ENCODE measurements around the gene TMEM150B.

- TF ChIP-seq YY1 (IDR thresholded peaks at IDR 0.05; ENCODE audit: insufficient read depth, insufficient read length) (no peak), ZNF274 (IDR thresholded peaks at IDR 0.05; ENCODE audit: low read depth, low read length) (no peak)
Measured at GRCh38 chr19:55306712-55307111, 18.4 kb downstream of the TMEM150B start.

Measured in NT2/D1 (cell line).